Measurements from ENCODE around the gene CDH22.

- TF ChIP-seq CTCF (IDR thresholded peaks at IDR 0.05) (no peak), POLR2AphosphoS5 (IDR thresholded peaks at IDR 0.05; ENCODE audit: low read depth, low read length) (no peak)
Measured at GRCh38 chr20:46240881-46241280, 67.4 kb downstream of the CDH22 start.
